Embryonic facial prominence (tissue), 1 donor: ENCODE measurements around the gene CPLANE2.
A peak's percentile ranks its signal among the peaks of the same experiment; 100 is the strongest.
"Not testable (repeated sequence)": the region's sequence is repeated elsewhere in the genome, so short reads cannot be mapped to it uniquely, and the experiment has no call there.

Experiments used
- DNase-seq: peaks from one replicate; pipeline ENCODE4 v3.0.0-alpha.2; 2016; ENCODE audit errors: extremely low spot score

Gene CPLANE2

GRCh38 chr1:16236511-16237342, at the start of gene CPLANE2:
Gene CPLANE2, minus strand, starts transcription at chr1:16237183. Its CDS starts 441 bp downstream, at chr1:16236742.
- peak; percentile 81 for DNase-seq

GRCh38 chr1:16286122-16286521, 49.1 kb upstream of the CPLANE2 start:
- no peak for DNase-seq

GRCh38 chr1:16281765-16282164, 44.8 kb upstream of the CPLANE2 start:
- no peak for DNase-seq

DNA sequence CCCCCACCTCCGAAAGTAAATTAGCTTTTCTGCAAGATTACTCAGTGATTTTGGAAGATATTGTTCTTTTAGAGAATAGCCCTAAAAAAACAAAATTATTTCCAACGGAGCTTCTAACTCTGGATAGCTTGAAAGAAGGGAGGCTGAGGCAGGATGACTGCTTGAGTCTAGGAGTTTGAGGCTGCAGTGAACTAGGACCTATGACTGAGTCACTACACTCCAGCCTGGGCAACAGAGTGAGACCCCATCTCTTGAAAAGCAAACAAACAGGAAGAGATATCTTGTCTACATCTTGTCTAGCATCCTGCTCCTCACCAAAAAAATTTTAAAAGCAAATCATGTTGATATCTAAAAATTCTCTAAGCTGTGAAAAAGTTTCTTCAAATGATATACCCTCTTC, 42.2 kb upstream of the CPLANE2 start:
- DNase-seq: no peak

- DNase-seq: no peak
Measured at GRCh38 chr1:16276302-16277030, 39.5 kb upstream of the CPLANE2 start.

DNA sequence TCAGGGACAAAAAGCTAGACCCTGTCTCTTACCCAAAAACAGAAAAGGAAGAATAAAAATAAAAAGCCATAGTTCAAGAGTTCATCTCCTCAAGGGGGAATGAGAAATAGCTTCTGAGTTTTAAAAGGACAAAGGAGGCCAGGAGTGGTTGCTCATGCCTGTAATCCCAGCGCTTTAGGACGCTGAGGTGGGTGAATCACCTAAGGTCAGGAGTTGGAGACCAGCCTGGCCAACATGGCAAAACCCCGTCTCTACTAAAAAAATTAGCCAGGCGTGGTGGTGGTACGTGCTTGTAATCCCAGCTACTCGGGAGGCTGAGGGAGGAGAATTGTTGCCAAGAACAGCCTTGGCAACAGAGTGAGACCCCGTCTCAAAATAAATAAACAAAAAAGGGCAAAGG, 38.6 kb upstream of the CPLANE2 start:
- DNase-seq: no peak

DNA sequence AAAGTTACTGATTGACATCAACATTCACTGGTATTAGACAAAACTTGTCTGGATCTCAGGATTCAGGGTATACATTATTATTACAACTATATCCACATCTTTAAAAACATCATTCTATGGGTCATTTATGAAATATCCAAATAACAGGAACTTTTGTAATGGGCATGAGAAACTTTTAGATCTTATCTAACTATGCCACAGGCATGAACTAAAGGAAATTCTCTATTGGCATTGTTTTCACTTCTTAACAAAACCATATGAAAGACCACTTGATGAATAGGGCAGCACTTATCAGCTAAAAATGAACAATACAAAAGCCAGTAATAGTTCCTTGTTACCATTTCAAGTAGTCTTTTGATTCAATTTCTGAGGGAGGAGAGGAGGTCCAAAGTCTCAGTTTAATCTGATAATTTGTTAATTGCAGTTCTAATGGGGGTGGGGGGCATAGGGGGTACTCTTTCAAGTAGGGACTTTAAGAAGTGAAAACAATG, 30.8 kb upstream of the CPLANE2 start:
- DNase-seq: no peak

DNA sequence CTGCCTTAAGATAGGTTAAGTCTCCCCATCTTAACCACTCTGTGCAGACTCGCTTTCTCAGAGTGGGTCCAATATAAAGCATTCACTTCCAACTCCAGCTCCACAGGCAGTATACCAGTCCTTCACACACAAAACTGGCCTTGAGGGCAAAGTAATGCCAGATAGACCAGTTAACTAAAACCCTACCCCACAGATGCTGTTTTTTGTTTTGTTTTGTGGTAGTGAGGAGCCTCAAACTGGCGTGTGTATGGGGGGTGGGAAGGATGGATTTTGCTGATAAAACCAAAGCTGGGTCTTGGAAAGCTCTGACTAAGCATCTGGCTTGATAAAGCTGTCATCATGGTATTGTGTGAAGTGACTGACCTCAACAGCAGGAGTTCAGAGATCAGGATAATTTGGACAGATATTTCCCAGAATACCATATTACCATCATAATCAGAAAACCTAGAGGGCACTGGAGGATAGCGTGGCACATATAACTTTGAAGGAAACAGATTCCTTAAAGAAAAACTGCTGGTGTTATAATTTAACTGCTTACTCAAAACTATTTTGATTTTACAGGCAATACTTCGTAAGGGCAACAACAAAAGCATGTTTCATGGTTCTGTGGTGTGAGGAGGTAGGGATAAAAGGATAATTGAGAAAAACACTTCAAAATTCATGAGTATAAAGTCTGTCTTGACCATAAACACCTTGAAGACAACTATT, 29.6 kb upstream of the CPLANE2 start:
- DNase-seq: no peak

DNA sequence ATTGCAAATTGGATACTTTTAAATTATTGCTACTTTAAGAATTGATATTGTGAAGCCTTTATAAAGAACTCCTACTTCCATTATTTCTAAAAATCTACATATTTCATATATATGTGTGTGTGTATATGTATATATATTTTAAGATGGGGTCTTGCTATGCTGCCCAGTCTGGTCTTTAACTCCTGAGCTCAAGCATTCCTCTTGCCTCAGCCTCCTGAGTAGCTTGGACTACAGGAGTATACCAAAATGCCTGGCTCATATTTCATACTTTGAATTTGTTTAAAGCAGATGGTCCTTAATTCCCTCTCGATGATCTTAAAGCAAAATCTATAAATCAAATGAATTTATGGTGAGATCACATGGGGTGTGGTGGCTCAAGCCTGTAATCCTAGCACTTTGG, 25.1 kb upstream of the CPLANE2 start:
- no peak for DNase-seq

- no peak for DNase-seq
Measured at GRCh38 chr1:16260814-16261213, 23.8 kb upstream of the CPLANE2 start.

GRCh38 chr1:16258591-16259135, 21.7 kb upstream of the CPLANE2 start:
- DNase-seq: no peak

DNA sequence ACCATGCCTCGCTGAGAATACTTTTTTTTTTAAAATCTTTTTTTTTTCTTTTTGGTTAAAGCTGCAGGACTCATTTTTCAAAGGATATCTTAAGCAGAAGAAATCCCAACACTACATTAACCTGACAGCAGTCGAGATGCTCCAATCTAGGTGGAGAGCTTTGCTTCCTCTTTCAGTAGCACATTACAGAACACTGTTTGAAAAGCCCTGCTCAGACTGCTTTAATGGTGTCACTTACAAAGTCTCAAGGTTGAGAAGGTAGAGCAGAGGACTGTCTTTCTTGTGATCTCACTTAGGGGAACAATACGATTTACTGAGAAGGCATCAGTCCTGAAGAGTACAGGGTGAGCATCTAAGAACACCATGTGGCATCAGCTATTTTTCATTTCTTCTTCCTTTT, 21.0 kb upstream of the CPLANE2 start:
- DNase-seq: no peak

- not testable (repeated sequence) for DNase-seq
Measured at GRCh38 chr1:16257556-16257955, 20.6 kb upstream of the CPLANE2 start.

DNA sequence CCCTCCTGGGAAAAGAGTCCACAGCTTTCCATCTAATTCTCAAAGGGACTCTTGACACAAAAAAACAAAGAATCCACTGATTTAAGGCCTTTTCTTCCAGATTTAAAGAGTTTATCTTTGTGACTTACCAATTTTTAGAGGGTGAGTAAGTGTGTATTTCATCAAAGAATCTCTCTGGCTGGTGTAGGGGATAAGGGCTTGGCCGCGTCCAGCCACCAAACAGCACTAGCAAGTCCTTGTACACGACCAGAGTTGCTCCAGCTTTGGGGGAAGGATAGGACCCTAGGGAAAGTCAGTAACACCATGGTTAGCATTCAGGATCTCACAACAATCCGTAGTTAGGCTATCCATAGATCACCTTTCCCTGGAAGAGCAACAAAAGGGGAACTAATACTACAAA, 19.5 kb upstream of the CPLANE2 start:
- DNase-seq: no peak

GRCh38 chr1:16254263-16254928, 17.4 kb upstream of the CPLANE2 start:
- no peak for DNase-seq

DNA sequence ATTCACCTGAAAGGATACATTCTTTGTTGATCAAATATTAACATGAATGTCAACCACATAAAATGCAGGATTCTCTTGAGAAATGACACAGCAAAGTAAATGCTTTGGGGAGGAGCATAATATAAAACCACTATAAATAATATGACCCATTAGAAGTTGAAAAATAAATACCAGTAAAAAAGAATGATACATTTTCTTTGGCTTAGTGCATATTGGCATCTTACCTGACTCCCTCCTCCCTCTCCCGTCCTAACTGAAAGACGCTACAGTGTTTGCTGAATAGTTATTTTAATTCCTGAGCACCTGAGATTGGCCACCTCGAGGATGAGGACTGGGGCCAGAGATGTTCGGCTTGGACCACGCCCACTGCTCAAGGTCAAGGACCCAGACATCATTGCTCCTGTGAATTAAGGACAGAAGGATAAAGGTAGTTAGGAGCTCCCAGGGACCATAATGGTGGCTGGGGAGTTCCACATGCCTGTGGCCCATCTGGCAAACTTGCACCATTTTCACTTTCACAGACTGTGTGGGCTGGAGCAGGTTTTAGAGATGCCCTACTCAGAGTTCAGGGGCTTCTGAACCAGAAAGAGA, 16.4 kb upstream of the CPLANE2 start:
- DNase-seq: no peak

DNA sequence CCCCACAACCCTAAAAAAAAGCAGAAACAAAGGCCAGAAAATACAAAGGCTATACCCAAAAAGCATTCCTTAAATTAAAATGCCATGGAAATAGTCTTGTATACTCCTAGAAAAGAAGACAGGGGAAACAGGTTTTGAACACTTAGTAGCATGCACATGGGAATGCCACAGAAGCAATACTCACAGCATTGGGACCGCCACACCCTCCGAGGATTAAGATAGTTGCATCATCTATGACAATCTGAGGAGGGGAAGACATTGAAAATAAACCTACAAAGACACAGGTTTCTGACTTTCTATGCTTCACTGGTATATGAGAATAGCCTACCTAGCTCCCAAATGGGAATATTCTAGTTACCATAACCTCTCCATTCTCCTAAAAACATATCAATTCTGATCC, 15.9 kb upstream of the CPLANE2 start:
- DNase-seq: no peak

DNA sequence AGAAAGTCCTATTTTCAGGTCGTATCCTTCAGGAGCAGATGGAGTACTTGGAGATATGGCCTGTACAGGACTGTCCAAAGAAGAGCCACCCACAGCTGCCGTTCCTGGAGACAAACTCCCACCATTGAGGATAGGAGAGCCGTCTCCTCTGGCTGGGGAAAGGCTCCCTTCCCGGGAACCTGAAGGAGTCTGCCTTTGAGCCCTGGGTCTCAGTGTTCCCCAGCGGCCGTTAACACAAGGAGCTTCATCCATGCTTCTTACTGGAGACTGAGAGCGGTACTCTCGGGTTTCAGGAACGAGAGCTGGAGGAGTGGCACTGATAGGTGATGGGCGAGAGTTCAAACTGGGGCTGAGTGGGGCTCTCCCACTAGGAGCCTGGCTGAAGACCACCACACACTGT, 14.4 kb upstream of the CPLANE2 start:
- no peak for DNase-seq

DNA sequence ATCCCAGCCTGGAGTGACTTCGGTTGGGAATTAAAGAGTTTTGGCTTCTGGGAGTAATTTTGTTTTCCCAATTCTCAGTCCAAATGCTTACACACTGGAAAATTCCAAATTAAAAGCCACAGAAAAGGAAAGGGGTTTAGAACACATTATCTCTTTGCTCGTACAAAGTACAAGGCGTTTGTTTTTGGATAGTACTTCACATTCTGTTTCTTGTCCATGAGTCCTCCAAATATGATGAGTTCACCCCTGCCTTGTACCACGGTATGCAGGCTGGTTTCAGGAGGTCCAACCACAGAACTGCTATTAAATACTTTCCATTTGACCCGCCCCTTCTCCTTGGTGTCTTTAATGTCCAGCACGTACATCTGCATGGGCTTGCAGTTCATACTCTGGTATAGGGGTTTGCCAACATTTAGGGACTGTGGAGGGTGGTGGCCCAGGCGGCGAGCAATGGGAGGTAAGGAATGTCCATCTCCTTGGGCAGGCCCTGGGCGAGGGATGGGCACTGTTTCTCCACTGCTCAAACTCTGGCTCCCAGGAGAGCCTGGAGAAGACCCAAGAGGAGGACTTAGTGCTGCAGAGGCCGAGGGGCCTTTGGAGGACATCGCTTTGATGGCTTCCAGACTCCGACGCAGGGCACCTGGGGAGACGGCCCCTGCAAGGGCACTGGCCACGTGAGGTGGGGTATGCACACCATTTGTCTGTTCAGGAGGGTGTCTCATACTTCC, 13.7 kb upstream of the CPLANE2 start:
- DNase-seq: no peak

DNA sequence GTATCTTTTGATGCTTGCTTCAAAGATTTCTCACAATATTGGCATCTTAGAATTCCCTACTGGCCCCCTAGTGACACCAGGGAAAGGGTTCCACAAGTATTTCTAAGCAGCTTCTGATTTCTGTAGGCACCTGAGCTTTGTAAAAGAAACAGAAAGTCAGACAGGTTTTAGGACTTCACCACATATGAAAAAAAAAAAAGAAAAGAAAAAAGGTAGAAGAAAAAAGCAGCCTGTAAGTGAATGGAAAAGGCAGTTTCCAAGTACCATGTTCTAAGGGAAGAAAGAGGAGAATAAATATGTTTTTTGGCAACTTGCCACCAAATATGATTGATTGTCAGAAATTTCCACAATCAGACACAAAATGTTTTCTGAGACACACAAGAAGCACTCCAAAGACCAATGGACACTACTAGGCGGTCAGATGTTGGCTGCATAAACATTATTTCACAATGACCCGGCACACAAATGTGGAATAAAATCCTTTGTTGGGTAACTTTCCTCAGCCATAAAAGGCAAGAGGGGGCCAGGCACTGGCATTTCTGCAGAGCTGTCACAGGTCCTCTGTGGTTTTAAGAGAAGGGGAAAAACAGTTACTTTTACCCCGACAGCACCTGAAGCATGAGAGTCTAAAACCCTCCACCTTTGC, 12.7 kb upstream of the CPLANE2 start:
- DNase-seq: no peak
